GM19397 (cell line): Measurements from ENCODE around the gene PLCH2.
A peak's percentile ranks its signal among the peaks of the same experiment; 100 is the strongest.

ENCODE experiments used
- ATAC-seq: cut with Tn5 transposase; IDR thresholded peaks from one replicate; pipeline ENCODE4 v1.9.1; 2021; ENCODE audit warnings: mild to moderate bottlenecking, moderate library complexity; ENCODE audit not compliant: unreplicated experiment

Gene PLCH2

DNA sequence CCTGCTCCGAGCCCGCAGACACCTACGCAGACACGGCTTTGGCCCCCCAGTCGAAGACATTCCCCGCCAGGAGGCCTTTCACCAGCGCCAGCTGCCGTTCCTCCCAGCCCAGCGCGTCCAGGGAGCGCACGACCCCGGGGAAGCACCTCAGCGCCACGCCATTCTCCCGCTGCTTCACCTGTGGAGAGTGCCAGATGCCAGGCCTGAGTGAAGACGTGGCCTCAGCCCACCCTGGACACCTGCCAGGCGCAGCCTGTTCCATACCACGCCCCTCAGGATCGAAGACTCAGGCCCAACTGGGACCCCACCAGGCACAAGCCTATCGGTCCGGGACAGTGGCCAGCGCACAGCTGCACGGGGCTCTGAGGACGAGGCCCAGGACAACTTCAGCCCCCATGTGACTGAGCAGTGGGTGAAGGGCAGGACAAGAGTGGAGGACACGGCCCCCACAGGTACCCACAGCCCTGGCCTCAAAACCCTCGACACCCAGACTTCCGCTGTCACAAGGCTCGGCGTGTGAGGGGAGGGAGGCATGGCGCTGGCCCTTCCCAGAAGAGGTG, 36.9 kb downstream of the PLCH2 start:
- no peak for ATAC-seq

DNA sequence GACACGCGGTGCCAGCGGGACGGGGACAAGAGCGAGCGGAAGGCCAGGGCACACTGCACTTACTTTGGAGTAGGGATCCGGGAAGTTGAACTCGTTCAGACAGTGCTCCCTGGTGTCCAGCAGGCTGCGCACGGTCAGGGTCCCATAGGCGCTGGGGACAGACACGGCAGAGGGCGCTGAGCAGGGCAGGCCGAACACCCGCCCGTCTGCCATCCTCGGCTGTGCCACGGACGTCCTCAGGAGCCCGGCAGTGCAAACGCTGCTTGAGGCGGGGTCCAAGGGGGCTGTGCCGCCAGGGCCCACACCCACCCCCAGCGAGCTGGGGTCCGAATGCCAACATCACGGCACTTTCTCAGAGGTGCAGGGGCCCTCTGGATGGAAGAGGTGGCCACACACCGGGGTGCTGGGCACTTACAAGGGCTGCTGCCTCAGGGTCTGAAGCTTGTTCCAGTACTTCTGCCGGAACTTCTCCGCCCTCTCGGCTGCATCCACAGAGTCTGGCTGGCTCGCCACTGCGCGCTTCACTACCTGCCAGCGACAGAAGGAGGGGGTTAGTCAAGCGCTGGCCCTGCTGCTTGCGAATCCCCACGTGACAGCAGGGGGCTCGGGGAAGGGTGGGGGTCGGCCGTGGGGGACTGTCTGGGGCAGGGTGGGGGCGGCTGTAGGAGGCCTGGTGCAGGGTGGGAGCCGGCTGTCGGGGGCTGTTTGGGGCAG, 38.0 kb downstream of the PLCH2 start:
- ATAC-seq = no peak

DNA sequence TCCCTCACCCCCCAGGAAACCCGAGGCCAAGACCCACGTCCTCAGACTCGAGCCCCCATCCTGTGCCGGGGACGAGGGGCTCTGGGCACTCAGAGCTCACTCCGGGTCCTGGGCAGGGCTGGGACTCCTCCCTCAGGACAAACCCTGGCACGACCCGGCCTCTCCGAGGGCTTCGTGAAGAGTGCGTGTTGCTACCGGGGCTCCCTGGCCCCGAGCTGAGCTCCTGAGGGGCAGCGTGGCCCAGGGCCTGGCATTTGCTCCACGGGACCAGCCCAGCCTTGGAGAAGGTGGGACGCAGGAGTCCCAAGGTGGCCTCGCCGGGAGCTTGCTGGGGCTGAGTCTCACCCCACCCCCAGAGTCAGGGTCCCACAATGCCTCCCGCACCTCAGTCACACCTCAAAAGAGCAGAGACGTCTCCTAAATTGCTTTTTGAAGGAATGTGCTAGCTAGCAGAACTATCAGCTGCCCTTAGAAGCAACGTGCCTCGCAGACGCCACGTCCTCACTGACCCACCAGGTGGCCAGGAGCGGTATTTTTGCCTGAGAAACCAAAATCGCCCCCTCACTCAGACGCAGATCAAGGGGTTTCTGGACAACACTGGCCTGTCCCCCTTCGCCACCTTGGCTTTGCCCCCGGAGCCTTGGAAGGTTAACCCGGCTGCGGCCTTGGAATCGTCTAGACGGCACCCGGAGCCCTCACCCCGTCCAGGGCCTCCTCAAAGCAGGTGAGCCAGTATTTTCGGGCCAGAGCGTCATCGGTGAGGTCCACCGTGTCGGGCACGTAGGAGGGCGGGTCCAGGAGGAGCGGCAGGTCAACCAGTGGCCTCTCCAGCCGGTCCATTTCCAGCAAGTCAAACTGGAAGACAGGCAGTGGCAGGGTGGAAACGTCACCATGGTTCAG, 39.0 kb downstream of the PLCH2 start:
- no peak for ATAC-seq

DNA sequence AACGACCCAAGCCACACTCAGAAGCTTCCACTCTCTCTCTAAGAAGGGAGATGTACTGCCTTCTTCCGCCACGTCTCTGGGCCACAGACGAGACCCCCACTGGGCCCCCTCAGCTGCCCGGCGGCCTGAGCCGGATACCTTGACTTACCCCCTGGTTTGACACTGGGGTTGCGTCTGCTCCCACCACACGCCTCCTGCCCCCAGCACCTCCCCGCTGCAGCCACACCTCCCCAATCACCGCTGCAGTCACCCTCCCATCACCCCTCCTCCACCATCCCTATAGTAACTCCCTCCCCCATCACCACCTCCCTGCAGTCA, 39.6 kb downstream of the PLCH2 start:
- ATAC-seq = no peak

DNA sequence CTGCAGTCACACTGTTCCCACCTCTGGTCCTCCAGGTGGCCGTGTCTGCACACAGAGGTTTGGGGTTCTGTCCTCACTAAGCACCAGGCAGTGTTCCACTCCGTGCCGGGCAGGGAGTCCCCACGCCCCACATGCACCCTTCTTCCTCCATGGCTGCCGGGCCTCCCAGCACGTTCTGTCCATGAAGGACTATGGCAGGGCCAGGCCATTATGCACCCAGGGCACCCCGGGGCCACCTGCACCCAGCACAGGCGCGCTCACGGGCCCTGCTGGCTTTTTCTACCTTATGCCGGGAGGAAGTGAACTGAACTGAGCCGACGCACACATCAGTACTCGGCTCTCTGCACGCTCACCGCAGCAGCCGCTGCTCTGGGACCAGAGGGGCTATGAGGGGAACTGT, 40.0 kb downstream of the PLCH2 start:
- ATAC-seq = no peak

DNA sequence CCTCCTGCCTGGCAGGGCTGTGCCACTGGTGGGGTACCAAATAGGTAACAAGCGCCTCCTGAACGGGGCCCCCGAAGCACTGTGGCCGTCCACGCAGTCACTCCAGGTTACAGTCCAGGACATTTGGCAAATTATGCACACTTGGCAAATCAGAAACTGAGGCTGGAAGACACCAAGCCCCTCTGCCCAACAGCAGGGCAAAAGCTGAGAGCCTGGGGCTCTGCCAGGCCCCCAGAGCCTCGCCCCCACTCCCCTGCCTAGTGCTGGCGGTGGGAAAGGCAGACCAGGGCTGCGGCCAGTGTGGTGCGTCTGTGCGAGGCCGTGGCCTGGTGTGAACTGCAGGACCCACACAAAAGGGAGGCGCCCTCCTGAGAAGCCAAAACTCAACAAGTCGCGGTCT, 40.9 kb downstream of the PLCH2 start:
- ATAC-seq = no peak

DNA sequence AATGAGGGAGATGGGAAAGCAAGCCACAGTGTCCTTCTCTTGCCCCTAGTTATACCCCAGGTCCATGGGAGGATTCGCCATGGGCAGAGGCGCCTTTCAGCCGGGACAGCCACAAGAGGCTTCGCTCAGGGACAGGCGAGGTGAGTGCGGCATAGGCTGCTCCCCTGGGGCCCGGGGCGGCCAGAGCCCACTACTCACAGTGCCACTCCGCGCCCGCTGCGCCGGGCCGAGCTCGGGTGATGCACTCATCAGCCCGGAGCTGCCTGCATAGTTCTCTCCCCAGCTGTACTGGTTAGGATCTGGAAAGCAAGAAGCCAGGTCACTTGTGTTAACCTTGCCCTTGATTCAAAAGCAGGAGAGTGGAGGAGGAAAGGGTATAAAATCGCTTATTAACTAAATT, 41.9 kb downstream of the PLCH2 start:
- no peak for ATAC-seq

DNA sequence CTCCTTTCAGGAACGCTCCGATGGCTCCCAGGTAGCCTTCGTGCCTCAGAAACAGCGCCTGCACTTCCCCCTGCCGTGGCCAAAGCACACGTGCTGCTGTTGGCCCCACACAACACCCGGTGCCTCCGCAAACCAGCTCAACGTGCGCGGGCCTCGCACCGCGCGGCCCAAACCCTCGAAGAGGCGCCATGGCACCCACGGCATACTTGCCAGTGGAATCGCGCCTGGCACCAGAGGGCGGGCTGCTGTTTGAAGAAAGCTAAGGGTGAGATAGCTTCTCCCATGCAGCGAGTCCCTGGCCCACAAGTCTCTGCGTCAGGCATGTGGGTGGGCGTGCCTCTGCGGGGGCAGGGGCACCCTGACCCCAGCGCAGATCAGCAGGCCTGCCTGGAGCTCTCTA, 42.4 kb downstream of the PLCH2 start:
- no peak for ATAC-seq

DNA sequence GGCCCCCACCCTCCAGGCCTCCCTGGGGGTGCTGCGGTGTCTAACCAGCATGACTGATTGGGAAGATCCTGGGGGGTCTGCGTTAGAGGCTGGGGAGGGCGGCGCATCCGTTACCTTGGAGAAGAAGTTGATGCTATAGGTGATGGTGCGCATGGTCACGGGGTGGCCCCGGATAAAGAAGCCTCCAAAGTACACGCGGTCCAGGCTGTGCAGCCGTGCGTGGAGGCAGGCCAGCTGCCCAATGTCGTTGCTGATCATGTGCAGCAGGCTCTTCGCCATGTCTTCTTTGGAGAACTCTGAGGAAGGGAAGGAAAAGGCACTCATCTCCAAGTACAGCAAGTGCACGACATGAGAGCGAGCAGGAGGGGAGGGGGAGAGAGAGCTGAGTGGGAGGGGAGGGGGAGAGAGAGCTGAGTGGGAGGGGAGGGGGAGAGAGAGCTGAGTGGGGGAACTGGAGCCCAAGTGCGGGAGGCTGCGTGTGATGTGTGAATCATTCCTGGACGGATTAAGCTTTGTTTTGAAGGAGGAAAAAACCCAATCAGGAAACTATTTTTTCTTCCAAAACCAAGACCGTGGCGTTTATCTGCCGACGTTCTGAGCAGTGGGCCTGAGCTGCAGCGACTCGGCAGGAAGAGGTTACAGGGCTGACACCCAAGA, 43.1 kb downstream of the PLCH2 start:
- ATAC-seq = no peak

DNA sequence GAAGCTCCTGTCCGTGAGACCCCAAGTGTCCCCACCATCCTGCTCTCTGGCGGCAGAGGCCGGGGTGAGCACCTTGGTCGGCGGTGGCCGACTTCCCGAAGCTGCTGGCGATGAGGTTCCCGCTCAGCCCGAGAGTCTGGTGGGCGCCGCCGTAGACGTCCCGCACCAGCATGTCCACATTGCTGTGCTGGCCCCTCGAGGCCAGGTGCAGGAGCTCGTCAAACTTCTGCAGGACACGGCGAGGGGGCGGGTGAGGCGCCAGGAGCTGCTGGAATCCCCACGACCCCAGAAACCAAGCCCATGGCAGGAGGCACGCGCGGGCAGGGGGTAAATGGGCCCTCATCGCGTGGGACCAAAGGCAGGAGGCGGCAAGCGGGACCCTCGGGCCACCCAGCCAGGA, 43.6 kb downstream of the PLCH2 start:
- ATAC-seq = no peak

DNA sequence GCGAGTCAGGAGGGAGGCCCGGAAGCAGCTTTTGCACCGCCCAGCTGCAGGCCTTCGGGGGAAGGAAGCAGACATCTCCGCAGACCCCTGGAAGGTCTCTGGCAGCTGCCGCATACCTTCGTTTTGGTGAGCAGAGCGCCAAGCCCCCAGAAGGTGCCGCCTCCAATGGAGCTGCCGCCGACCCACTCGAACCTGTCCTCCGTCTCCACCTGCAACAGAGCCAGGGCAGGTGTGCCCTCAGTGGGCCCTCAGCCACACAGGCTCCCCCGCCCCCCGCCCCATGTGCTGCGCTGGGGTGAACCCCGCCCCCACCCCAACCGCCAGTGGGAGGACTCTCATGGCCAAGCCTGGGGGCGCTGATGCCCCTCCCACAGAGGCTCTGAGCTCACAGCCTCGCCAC, 44.1 kb downstream of the PLCH2 start:
- ATAC-seq = no peak

DNA sequence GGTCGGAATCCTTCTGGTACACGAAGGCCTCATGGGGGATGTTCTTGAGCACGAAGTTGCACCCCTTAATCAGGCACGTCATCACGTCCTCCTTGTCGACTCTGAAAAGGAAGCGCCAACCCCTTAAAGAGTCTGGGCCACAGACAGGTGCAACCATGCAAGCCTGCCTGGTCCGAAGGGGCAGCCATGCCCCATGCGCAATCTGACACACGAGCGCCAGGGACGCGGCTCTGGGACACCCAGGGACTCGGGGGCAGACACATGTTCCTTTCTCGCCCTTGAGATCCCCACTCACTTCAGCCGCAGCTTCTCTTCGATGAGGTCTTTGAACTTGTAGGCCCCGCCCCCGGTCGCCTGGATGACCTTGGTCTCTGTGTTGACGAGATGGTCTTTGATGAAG, 44.7 kb downstream of the PLCH2 start:
- ATAC-seq = no peak

DNA sequence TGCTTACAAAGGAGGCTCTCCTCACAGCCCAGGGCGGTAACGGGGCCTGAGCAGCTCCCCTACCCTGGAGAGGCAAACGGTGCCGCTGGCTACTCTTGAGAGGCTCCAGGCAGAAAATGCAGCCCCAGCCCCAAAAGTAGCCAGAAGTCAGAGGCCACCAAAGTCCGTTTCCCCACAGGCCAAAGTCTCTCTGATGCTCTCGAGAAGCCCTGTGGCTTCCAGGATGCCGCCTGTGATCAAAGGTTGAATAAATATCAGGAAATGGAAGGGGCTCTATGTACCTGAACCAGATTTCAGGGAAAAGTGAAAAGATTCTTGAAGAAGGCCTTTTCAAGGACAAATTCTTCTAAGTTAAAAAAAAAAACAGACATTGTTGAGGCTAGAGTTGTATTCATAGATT, 46.1 kb downstream of the PLCH2 start:
- no peak for ATAC-seq

DNA sequence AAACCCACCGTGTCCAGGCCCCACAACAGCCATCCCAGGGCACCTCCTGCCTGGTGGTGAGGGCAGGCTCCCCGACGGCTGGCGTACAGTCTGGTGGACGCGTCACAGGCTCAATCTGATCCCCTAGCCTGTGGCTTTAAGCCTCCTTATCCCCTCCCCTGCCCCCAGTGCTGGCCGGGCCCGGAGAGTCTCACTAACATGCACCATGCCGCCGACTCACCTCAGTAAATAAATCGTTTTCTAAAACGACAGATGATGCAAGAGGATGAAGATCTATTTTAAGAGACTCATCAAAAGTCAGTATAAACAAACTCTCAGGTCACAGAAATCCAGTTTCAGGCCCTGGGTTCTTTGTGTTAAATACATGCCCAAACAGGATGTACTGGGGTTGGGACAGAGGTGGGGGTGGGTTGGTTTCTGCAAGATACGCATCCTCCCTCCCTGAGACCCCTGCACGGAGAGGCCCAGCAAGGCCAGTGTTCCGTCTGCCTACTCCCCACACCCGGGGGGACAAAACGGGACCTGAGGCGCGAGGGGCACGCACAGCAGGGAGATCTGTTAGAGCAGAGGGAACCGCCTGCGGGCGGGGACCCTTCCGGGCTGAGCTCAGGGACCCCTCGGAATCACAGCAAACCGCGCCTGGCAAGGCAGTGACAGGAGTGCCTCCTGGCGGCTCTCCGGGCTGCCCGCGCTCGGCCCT, 47.3 kb downstream of the PLCH2 start:
- ATAC-seq = no peak

DNA sequence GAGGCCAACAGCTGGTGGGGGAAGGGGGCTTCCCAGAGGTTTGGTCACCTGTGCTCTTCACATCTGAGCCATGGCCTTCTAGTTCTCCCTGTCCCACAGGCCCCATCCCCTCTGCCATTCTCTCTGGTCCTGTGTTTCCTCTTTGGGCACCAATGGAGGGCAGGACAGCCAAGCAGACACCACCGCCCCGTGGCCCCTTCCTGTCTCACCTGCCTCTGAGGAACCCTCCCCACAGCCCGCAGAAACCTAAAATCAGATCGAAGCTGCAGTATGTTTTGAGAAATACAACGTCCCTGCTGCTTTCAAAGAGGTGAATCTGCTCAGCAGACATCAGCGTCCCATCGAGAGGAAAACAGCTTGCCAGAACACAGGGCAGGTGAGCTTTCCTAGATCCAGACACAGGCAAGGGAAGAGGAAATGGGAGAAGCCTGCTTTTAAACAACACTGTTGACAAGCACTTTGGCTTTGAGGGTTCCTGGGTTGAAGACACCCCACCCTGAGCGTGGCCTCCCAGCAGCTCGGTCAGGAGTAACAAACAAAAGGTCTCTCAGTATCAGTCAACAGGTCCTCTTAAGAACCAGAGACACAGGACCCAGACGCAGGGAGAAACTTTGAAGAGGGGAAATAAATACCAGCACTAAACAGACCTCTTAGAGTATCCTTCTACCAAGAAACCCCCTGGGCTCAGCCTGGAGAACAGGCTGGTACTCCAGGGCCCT, 48.0 kb downstream of the PLCH2 start:
- no peak for ATAC-seq

DNA sequence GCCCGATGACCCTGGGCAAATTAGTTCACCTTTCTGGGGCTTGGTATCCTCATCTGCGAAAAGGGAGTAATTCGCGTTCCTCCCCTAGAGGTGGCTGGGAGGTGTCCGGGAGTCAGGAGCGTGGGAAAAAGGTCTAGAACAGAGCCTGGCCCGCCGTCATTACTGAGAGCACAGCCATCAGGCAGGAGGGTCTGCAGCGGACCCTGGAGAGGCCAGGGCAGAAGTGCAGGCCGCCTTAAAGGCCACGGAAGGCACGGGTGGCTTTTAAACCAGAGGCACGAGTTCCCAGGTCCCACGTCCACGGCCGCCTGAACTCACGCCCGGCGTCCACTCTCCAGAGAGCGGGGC, 49.5 kb downstream of the PLCH2 start:
- ATAC-seq = no peak

DNA sequence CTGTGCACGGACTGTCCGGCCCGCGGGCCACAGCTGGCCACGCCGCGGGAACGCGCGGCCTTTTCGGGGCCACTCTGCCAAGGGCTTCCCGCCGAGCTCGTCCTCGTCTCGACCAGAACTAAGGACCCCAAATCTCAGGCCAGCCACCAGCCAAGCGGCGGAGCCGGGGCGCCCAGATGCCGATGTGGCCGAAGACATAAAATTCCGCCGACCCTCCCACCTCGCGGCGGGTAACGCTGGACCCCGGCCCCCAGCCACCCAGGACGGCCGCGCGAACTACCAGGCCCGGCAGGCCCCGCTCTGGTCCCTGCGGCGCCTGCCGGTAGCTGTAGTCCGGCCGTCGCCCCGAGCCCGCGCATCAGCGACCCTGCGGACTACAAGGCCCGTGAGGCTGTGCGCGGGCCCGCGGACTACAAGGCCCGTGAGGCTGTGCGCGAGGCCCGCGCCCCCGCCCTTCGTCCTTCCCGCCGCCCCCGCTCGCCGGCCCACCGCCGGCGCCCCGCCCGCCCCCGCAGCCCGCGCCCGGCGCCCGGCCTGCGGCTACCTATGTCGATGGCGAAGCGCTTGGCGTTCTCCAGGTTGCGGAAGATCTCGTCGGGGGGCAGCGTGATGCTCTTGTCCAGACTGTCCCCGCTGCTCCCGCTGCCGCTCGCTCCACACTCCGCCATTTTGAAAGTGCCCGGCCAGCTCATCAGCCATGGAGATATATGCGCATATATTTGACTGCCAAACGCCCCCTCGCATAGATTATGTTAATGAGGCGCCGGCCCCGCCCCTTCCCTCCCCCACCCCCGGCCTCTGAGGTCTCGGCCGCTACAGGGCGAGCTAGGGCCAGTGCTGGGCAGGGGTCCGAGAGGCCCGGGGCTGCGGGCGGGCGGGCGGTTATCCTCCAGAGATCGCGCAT, 50.1 kb downstream of the PLCH2 start, which contains the start of gene PANK4:
PANK4 (minus strand) TSS at position 677 of the 904 bp plus-strand sequence; CDS start at position 668, 9 bp downstream.
- ATAC-seq = peak; percentile 87

DNA sequence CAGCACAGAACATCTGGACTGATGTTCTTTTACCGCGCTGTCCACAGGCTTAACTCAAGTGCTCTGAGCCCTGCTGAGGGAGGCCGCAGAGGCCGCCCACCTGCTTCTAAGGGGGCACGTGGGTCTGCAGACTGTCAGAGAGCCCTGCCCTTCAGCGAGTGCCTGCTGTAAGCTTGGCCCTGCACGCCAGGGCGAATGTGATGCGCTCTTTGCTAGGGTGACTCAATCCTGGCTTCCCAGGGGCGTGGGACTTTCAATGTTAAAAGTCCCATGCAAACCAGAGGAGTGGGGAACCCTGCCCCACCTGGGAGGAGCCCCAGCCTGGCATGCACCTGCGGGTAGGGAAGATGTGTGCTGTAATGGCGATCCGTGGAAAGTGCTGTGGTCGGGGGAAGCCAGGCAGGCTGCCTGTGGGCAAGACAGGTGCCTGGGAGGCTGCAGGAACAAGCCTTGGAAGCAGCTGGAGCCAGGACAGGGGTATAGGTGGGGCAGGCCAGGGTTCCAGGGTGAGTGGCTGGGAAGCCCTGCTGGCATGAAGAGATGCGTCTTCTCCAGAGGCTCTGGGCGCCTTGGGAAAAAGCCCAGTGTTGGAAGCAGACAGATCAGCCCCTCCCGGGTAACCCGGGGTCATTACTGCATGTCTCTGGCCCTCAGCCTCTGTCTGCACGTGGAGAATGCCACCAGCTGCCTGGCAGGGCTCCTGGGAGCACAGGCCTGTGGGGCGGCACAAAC, 50.9 kb downstream of the PLCH2 start:
- ATAC-seq = peak; percentile 22

DNA sequence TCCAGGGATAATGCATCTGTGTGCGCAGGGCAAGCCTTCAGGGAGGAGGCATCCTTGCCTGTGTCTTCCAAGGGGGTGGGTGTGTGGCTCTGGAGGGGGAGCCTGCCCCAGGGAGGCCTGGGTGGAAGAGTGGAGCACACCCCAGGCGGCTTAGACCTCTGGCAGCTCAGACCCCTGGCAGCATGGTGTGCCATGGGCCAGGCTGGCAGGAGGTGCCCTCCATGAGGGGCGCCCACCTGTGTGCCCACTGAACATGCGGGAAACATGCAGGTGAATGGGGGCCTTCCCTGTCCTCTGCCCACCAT, 51.4 kb downstream of the PLCH2 start:
- ATAC-seq = no peak
